Kidney epithelial cell (primary cell): ENCODE data around the gene MITF. TPM values are rescaled to one million over a fixed set of nuclear protein-coding genes. Genes with fewer than 3 reads are reported as not detected.

Experiments
- DNase-seq: peaks from one replicate; pipeline ENCODE4 v3.0.0-alpha.2; 2010; ENCODE audit warnings: low read depth
- H3K27me3 ChIP-seq: 2 replicates; pipeline ENCODE4 v1.6.0; 2011; ENCODE audit warnings: low read length; ENCODE audit not compliant: control insufficient read depth, insufficient read depth
- H3K36me3 ChIP-seq: 2 replicates; pipeline ENCODE4 v1.5.1; 2011; ENCODE audit warnings: low read length; ENCODE audit not compliant: control insufficient read depth, insufficient read depth
- H3K4me3 ChIP-seq: 2 replicates; pipeline ENCODE4 v1.5.1; 2011; ENCODE audit warnings: low read depth, mild to moderate bottlenecking, control low read depth, low read length
- total RNA-seq: library from RNA; depleted of rRNA; stranded (reverse); fragments of >200 nt; gene quantifications from 2 replicates; pipeline ENCODE4 v1.2.3, GENCODE V29; 2015
- TF ChIP-seq, protein P1 (sequence below): IDR thresholded peaks from 2 replicates; pipeline ENCODE4 v1.5.1; 2011; ENCODE audit warnings: mild to moderate bottlenecking, moderate library complexity, low read length, control low read depth, inconsistent platforms; ENCODE audit not compliant: insufficient read depth, poor library complexity, severe bottlenecking

The MITF gene
- total RNA-seq, 1 donor from 2014 or later: 5.8 TPM

DNA sequence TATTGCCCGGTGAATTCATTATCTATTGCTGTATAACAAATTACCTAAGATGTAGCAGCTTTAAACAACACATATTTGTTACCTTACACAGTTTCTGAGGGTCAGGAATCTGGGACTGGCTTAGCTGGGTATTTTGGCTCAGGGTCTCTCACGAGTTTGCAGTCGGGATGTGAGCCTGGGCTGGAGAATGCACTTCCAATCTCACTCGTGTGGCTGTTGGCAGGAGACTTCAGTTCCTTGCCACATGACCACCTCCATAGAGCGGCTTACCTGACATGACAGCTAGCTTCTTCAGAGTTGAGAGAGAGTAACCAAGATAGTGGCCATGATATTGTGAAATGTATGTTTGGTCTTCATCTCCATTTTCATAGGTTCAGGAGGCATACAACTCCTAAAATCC lies 18.4 kb upstream of the MITF start:
- H3K27me3 ChIP-seq: no peaks in the 10 kb centered on the region
- TF ChIP-seq, protein P1, sequence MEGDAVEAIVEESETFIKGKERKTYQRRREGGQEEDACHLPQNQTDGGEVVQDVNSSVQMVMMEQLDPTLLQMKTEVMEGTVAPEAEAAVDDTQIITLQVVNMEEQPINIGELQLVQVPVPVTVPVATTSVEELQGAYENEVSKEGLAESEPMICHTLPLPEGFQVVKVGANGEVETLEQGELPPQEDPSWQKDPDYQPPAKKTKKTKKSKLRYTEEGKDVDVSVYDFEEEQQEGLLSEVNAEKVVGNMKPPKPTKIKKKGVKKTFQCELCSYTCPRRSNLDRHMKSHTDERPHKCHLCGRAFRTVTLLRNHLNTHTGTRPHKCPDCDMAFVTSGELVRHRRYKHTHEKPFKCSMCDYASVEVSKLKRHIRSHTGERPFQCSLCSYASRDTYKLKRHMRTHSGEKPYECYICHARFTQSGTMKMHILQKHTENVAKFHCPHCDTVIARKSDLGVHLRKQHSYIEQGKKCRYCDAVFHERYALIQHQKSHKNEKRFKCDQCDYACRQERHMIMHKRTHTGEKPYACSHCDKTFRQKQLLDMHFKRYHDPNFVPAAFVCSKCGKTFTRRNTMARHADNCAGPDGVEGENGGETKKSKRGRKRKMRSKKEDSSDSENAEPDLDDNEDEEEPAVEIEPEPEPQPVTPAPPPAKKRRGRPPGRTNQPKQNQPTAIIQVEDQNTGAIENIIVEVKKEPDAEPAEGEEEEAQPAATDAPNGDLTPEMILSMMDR: no peak
- DNase-seq: no peak

DNA sequence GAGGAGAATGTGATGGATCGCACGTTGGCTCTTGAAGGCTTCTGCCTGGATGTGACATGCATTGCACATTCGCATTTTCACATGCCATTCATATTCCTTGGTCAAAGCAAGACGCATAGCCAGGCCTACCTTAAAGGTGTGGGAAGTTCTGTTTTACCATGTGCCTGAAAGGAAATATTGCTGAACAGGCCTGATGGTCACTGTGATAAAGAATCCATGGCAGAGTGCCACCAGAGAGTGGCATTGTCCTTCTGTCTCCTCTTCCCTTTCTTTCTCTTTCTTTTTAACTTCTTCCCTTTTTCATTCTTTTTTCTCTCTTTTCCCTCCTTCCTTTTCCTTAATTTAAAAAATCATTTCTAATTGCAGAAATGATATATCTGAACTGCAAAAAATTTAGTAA lies 15.9 kb upstream of the MITF start:
- TF ChIP-seq, protein P1: no peak
- H3K36me3 ChIP-seq: no peaks in the 10 kb centered on the region
- no peak for DNase-seq
- H3K27me3 ChIP-seq: no peaks in the 10 kb centered on the region
- no peak overlapping the region for H3K4me3 ChIP-seq

More for the DNA sequence above, 18.4 kb upstream of the MITF start:
- no peak overlapping the region for H3K4me3 ChIP-seq
- no peaks in the 10 kb centered on the region for H3K36me3 ChIP-seq

DNA sequence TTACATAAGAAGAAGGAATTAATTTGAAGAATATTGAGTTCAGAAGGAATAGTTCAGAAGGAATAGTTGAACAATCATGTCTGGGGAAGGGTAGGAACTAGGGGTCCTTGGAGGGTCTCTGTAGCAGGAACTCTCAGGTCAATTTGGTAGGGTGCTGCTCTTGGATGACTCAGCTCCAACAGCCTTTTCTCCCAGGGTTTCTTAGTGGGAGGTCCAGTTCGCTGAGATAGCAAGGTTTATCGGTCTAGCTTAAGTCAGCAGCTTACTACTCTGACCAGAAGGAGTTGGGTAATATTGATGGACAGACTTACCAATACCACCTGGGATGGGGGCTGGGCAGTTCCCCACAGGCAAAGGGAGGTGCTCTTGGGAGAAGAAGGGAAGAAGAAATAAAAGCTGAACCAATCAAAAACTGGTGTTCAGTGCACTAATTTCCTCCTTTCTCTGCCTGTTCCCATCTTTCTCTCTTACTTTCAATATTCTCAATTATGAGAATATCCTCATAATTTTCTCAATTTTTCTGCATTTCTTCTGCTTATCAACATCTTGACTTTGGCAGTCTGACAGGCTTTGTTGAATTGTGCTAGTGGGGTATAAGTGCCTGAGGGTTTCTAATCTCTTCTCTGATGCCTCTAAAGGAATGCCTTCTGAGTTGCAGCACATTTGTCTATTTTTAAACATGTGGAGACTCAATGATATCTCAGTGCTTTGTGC lies 14.4 kb upstream of the MITF start:
- H3K36me3 ChIP-seq: no peaks in the 10 kb centered on the region
- TF ChIP-seq, protein P1: no peak
- no peak for DNase-seq
- H3K4me3 ChIP-seq: no peak overlapping the region
- no peaks in the 10 kb centered on the region for H3K27me3 ChIP-seq

DNA sequence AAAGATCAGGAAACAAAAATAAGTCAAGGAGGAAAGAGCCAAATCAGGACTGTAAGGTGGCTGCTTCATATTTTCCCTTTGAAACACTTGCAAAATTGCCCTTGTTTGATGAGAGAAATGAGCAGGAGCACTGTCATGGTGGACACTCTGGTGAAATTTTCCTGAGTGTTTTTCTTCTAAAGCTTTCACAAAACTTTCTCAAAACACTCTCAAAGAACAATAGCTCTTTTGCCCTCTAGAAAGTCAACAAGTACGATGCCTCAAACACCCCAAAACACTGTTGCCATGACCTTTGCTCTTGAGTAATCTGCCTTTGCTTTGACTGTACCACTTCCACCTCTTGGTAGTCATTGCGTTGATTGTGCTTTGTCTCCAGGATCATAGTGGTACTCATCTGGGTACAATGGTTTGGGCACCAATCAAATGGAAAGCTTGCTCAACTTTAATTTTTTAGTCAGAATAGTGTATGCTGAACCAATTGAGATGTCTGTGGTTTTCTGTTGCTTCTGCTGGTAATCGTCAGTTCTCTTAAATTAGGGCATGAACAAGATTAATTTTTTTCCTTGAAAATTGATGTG lies 13.2 kb upstream of the MITF start:
- no peaks in the 10 kb centered on the region for H3K27me3 ChIP-seq
- no peak for DNase-seq
- H3K36me3 ChIP-seq: no peaks in the 10 kb centered on the region
- TF ChIP-seq, protein P1: no peak
- no peak overlapping the region for H3K4me3 ChIP-seq

DNA sequence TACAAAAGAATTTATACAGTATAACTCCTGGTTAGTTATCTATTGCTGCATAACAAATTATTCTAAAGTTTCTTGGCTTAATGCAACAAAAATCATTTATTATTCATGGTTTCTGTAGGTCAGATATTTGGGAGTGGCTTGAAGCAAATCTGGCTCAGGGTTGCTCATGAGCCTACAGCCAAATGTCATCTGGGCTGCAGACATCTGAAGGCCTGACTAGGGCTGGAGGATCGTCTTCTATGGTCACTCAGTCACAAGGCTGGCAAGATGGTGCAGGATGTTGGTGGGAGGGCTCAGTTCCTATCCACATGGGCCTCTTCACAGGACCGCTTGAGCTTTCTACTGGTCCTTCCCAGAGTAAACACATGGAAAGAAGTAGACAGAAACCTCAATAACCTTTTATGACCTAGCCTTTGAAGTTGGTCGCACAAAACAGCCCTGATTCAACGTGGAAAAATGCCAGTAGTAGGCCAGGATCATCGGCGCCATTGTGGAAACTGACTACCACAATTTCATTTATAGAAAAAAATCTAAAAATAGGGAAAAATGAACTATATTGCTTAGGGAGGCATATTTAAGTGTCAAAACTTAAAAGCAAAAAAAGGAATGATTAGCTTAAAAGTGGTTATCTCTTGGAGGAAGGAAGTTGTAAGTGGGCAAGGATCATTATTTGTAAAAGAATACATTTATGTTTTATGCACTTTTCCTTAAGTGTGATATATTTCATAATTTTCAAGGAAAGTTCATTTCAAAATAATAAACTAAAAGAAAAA lies 9.9 kb upstream of the MITF start:
- no peak for DNase-seq
- Histone ChIP-seq H3K27me3 (no peaks in the 10 kb centered on the region), H3K4me3 (no peak overlapping the region), H3K36me3 (no peaks in the 10 kb centered on the region)
- TF ChIP-seq, protein P1: no peak
